ENCODE measurements around the gene FBH1.
"Not testable (repeated sequence)": the region's sequence is repeated elsewhere in the genome, so short reads cannot be mapped to it uniquely, and the experiment has no call there.

FBH1 gene

DNA sequence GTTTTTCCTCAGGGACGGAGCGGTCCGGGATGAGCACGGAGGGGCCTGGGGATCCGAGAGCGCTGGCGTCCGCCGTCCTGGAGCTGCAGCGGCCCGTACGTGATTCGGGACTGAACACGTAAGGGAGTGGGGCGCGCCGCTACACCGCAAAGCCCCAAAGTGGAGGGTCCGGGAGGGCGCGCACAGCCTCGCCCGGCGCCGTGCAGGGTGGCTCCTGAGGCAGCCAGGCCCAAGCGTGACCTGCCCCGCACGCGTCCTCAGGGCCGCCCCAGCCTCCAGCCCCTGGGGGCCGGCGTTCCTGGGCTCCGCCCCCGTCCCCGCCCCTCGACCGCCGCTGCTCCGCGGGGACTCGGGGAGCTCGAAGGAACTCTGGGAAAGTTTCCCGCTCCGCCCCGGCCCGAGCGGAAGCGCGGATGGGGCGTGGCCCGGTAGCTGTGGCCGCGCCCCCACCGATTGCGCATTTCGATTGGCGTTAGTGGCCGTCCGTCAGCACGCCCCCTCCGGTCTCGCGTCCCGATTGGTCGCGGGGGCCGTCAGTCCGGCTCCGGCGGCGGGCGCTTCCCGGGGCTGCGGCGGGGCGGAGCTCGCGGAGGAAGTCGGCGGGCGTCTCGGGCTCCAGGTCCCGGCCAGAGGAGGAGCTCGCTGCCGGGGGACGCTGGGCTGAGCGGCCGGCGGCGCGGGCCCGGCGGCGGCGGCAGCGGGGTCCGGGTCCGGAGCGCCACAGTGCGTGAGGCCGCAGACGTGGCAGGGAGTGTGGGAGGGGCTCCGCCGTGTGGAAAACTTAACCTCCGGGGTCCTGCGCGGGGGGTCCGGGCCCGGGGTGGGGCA is at the start of gene FBH1, which contains the start of gene ANKRD16:
TSS of gene FBH1 (plus strand) at position 620 of the 828 bp plus-strand sequence. CDS start at position 723, 103 bp downstream.
TSS of gene ANKRD16 (minus strand) at position 270 of the 828 bp plus-strand sequence. CDS start 539 bp downstream, outside the sequence.
- DNase-seq = peak; percentile 85

DNA sequence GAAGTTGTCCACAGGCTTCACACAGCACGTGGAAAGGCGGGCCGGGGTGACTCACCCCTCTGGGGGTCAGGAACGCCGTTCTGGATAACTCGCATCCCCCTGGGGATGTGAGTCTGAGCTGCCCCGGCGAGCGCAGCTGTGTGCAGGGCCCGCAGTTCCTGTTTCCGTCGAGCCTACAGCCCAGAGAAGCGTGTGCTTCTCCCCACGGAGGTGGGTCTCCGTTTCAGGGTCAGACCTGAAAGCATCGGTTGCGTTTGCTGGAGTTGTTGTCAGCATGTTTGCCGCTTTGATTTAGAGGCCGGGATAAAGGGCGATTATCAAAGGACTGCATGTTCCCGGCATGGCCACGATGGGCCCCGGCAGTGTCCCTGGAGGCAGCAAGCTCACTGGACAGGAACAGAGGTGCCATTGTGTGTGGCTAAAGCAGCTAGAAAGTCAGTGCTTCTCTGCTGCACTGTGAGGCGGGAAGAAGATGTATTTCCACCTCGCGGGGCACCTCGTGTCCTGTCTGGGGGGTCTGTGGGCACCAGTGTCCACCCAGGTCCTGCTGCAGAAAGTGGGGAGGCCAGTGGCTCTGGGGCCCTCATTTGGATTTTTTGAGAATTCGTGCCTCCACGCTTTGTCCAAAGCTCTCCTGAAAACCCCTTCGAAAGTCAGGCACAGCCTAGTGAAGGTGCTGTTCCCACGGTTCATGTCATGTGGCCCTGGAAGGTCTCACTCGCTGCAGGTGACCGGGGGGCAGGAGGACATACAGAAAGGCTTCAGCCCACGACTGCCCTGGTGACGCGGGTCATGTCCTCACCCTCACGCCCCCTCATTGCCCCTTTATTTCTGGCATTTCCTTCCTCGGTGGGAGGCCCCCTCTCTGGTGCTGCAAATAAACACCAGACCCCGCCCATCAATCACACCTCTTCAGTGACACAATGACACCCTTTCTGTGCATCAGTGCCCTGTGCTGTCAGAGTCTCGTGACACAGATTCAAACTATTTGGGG is 49.4 kb upstream of the FBH1 start:
- no peak for DNase-seq

DNA sequence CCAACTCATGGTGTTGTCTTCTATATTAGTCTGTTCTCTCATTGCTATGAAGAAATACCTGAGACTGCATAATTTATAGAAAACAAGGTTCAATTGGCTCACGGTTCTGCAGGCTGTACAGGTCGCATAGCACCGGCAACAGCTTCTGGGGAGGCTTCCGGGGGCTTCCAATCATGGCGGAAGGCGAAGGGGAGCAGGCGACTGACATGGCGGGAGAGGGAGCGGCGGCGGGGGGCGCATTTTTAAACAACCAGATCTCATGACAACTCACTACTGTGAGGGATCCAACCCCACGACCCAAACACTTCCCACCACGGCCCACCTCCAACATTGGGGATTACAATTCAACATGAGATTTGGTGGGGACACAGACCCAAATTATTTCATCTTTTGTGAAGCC is 48.1 kb upstream of the FBH1 start:
- DNase-seq = no peak

DNA sequence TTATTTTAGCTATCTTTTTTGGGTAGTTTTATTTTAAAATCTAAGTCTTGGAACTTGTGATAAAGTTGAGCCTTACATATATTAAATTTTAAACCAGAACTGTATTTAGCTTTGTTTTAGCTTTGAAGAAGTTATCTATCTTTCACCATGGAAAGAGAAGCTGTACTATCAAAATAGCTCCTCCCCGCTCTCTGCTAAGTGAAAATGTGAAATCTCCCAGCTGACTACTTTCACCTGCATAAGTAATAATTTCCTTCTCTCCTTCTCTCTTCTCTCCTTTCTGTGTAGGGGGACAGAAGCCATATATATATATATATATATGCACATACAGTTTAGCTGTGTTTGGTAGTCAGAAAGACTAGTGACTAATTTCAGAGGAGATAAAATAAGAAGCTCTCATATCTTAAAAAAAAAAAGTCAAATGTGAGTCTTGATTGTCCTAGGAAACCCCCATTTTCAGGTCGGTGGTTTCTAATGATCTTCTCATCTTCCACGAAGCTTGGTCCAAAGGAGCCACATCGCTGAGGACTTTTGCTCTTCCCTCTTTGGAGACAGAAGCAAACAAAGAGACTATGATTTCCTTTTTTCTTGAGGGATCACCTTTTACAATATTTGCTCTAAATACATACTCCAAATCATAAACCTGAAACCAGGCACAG is 46.2 kb upstream of the FBH1 start:
- no peak for DNase-seq

DNA sequence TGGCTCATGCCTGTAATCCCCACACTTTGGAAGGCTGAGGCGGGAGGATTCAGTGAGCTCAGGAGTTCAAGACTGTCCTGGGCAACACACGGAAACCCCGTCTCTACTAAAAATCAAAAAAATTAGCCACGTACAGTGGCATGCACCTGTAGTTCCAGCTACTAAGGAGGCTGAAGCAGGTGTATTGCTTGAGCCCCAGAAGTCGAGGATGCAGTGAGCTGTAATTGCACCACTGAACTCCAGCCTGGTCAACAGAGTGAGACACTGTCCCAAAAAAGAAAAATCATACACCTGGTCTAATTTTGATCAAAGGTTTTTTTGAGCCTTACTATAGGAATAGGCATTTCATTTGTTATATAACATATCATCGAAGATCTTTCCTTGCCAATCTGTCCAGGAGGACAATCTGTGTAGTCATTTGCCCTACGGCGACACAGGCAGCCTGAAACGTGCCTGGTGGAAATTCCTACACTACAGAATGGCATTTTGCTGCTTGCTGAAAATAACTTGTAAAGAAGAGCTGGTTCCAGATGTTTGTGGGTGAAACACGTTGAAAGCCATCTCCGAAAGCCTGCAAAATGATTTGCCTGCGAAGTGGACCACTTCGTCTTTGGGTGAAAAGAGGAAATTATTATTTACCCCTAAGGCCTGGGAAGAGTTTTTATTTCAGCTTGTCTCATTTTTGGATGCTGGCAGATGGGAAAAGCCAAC is 45.5 kb upstream of the FBH1 start:
- no peak for DNase-seq

DNA sequence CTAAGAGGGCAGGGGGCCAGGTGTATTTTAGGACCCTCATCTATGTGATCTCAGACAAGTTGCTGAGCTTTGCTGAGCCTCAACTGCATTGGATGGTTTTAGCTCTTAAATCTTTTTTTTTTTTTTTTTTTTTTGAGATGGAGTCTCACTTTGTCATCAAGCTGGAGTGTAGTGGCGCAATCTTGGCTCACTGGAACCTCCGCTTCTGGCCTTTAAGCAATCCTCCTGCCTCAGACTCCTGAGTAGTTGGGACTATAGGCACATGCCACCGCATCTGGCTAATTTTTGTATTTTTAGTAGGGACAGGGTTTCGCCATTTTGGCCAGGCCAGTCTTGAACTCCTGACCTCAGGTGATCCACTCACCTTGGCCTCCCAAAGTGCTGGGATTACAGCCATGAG is 43.4 kb upstream of the FBH1 start:
- not testable (repeated sequence) for DNase-seq

DNA sequence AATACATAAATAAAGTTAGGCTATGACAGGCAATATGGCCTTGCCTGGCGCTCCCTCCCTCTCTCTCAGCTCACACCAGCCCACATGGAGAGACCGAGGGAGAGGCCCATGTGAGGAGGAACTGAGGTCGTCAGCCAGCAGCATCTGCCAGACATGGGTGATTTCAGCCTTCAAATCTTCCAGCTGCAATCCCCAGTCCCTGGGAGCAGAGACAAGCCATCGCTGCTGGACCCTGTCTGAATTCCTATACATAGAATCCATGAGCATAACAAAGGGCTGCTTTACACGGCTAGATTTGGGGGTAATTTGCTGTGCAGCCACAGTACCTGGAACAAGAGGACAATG is 35.9 kb upstream of the FBH1 start:
- DNase-seq = no peak

DNA sequence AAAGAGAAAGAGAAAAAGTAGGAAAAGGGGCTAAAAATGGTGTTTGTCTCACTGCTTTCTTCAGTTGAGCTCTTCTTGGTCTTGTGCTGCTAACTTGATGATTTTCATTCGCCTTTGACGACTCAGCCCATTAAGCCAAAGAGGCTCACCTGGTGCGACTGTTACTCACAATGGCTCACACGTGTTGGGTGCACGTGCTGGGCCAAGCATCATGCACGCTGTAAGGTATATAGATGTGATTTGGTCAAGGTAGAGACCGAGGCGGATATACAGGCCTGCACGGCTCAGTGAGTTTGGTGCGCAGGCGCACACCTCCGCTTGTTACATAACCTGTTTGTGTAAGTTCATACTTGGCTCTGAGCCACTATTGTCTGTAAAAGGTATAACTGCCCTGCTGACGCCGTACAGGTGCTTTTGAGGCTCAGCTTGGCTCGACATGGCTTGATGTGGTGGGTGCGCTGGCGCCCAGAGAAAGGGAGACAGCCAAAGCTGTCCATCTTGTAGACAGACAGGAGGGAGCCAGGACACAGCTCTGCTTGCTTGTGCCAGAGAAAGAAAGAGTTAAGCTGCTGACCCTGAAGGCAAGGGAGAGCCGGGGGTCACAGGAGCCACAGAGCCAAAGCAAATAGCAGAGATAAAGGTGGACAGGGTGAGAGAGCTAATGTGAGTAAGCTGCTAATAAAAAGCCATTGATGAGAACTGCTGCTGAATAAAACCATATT is 33.9 kb upstream of the FBH1 start:
- DNase-seq = no peak

DNA sequence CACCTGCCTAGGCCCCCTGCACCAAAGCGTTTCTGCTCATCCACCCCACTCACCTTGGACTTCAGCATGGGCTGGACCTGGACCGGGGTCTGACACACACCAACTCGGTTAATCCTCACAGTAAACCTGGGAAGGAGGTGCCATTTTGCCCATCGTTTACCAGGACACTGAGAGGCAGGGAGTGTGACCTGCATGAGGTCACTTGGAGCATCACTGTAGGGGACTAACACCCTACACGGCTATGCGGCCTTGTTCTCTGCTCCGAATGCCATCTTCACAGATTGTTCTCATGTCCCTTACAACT is 33.4 kb upstream of the FBH1 start:
- DNase-seq = no peak

DNA sequence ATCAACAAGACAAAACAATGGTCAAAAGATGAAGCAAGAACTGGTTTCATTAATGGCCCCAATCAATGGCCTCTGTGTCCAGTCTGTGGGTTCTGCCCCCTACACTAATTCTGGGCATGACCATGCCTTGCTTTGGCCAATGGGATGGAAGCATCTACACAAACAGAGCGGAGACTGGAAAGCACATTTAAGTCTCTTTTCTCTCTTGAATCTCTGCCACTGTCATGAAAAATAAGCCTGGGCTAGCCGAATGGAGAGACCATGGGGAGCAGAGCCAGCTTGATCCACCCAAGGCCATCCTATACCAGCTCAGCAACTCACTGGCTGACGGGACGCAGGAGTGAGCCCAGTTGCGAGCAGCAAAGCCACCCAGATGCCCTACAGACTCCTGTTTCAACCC is 31.2 kb upstream of the FBH1 start:
- no peak for DNase-seq

DNA sequence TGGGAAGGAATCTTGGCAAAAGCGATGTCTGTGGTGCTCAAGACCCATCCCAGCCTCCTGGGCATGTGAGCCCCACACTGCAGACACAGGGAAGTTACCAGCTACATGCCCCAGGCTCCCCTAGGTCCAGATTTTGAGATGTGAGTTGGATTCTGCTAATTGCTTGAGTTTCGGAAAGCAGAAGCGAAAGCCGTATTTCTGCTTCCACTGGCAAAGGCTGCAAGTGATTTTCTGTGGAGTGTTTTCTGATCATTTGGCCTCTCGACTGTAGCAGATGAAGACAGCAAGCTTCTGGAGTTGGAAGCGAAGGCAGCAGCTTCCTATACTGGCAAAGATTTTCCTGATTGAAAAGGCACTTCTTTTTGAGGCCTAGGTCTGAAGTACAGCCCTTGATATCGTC is 30.0 kb upstream of the FBH1 start:
- no peak for DNase-seq

DNA sequence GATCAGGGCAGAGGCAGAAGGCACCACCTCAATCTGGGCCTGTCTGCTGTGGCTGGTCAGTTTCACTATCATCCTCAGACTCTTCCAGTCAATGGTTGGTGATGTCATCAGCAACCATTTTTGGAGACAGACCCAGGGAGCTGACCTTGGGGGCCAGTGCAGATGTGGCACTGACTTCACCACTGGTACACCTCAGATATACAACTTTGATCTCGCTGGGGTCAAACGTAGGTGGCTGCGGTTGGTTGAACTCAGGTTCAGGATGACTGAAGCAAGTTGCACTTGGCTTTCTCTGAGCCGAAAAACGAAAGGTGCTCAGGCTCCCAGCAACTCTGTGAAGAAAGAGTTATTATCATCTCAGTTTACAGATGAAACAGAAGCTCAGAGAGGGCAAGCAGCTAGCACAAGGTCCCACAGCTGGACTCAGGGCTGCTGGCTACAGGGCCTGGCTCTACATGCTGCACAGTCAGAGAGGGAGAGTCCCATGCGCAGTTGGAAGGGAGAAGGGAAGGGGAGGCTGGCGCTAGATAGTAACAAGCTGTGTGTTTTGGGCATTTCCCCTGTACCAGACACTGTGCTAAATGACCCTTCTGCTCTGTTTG is 27.6 kb upstream of the FBH1 start:
- DNase-seq = no peak

DNA sequence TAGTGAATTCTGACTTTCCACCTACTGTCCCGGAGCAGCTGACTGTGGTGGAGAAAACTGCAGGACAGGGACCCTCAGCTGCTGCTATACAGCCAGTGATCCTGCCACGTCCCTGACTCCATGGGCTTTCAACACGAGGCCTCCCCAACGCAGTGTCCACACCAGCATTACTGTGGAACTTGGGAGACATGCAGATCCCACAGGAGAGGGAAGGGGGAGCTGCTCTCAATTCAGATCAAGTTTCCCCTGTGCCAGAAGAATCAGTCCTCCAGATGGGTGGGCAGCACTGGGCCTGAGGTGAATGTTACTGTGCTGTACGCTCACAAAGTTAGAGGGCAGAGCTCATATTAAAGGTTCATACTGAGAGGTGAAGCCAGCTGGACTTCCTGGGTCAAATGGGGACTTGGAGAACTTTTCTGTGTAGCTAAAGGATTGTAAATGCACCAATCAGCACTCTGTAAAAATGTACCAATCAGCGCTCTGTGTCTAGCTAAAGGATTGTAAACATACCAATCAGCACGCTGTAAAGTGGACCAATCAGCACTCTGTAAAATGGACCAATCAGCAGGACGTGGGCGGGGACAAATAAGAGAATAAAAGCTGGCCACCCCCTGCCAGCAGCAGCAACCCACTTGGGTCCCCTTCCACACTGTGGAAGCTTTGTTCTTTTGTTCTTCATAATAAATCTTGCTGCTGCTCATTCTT is 26.9 kb upstream of the FBH1 start:
- DNase-seq = not testable (repeated sequence)

DNA sequence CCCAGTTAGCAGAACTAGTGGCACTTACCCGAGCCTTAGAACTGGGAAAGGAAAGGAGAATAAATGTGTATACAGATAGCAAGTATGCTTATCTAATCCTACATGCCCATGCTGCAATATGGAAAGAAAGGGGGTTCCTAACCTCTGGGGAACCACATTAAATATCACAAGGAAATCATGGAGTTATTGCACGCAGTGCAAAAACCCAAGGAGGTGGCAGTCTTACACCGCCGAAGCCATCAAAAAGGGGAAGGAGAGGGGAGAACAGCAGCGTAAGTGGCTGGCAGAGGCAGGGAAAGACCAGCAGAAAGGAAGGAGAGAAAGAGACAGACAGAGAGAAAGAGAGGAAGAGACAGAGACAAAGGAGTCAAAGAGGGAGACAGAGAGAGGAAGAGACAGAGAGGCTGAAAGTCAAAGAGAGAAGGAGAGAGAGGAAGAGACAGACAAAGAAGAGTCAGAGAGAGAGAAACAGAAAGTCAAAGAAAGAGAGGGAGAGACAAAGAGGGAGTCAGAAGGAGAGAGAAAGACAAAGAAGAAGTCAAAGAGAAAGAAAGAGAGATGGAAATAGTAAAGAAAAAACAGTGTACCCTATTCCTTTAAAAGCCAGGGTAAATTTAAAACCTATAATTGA is 23.5 kb upstream of the FBH1 start:
- not testable (repeated sequence) for DNase-seq

DNA sequence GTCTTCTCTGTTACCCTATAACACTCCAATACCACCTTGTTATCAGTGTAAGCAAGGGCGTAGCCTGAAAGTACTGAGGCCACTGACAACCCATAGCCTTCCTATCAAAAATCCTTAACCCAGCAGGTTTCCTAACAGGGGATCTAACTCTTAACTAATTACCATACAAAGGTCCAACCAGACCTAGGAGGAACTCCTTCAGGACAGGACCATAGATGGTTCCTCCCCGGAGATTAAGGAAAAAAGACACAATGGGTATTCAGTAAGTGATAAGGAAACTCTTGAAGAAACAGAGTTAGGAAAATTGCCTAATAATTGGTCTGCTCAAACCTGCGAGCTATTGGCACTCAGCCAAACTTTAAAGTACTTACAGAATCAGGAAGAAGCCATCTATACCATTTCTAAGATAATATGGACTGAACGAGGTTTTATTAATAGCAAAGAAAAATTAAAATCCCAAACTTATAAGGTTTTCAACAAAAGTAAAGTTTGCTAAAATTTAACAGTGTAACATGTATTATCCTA is 22.9 kb upstream of the FBH1 start:
- not testable (repeated sequence) for DNase-seq

DNA sequence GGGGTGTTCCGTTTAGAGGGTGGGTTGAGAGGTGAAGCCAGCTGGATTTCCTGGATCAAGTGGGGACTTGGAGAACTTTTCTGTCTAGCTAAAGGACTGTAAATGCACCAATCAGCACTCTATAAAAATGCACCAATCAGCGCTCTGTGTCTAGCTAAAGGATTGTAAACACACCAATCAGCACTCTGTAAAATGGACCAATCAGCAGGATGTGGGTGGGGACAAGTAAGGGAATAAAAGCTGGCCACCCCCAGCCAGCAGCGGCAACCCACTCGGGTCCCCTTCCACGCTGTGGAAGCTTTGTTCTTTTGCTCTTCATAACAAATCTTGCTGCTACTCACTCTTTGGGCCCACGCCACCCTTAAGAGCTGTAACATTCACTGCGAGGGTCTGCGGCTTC is 21.7 kb upstream of the FBH1 start:
- DNase-seq = not testable (repeated sequence)

DNA sequence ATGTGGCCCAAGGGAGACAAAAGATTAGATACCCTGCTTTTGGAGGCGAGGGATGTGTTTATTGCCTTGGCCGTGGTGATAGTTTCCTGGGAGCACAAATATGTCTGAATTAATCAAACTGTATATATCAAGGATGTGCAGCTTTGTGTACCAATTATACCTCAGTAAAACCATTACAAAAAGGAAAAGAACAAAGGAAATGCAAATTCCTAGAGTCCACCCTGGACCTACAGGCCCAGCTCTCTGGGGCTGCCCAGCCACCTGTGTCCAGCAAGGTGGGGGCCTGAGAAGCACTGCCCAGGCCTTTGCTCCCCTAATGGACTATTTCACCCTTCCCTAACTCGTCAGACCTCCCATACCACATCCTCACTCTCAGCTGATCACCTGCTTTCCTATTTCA is 20.9 kb upstream of the FBH1 start:
- DNase-seq = no peak

DNA sequence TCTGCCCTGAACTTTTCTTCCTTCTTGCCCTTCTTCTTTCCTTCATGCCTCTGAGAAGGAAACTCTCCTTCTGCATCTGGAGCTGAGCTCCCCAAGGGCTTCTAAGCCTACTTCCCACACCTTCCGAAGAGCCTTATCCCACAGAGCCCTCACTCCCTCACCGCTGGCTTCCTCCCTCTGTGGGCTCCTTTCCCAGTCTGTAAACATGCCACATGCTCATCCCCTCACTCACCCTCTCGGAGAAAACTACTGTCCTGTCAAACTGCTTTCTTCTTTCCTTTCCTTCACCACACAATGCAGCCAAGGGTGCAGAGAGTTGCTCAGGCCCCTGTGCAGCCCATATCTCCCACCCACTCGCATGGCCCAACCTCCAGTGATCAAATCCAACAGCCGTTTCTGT is 18.4 kb upstream of the FBH1 start:
- DNase-seq = no peak

DNA sequence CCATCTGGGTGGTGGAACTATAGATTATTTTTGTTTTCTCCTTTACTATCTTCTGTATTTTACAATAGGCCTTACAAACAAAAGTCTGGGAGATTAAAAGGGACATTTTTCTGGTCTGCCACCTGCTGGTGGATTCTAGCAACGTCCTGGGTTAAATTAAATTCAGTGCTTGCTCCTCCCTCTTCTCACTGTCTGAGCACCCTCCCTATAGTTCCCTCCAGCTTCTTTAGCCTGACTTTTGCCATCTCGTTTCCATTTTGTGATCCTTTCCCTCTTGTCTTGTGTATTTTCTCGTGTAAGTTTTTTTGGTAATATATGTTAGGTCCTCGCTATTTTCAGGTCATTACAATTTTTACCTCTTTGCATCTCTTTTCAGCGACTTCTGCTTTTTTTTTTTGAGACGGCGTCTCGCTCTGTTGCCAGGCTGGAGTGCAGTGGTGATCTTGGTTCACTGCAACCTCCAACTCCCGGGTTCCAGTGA is 16.5 kb upstream of the FBH1 start:
- peak; percentile 59 for DNase-seq

DNA sequence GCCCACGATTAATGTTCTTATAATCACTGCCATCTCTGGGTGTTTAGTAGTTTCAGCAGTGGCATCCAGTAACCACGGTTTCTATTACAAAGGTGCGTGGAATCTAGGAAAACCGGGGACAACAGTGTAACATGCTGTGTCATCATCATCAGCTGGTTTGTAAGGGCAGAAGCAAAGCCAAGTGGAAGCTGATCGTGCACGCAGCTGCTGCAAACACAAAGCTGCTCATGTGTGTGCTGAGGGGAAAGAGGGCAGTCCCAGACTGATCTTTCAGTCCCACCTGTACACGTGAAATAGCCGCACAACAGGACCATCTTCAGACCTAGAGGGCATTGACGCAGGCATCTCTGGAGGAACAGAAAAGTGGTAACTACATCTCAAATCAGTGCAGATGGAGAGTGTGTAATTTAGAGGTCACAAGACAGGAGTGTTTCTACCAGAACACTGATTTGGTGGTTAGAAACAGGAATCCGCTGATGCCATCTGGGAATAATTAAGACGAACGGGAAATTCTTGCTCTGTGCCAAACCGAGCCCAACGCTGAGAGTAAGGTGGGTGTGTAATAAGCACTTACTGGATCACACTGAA is 13.8 kb upstream of the FBH1 start:
- peak; percentile 87 for DNase-seq

Data from NCI-H2171 treated with DMSO at 0.1 percent for 48 hours (cell line).